ENCODE results near the gene CASKIN2. TPM values are rescaled to one million over a fixed set of nuclear protein-coding genes. Genes with fewer than 3 reads are reported as not detected.

CASKIN2 gene
- total RNA-seq, 1 donor from 2014 or later, result 3.9 TPM

- H3K27me3 ChIP-seq (ENCODE audit: control insufficient read depth, insufficient read depth, low read length), result no peaks in the 10 kb centered on the region
- H3K4me3 ChIP-seq (ENCODE audit: low read depth, low read length), result no peak overlapping the region
- TF ChIP-seq CTCF (IDR thresholded peaks at IDR 0.05; ENCODE audit: insufficient read depth, low read length, severe bottlenecking), result no peak
- FAIRE-seq, result no peak
- peaks cover 3% of the 10 kb centered on the region for H3K36me3 ChIP-seq (ENCODE audit: control insufficient read depth, insufficient read depth, low read length)
- DNase-seq (ENCODE audit: low read depth), result no peak
Observed at GRCh38 chr17:75512926-75513640, 2.3 kb downstream of the CASKIN2 start.

- peak; percentile 86 for FAIRE-seq
- H3K36me3 ChIP-seq (ENCODE audit: control insufficient read depth, insufficient read depth, low read length), result peaks cover 4% of the 10 kb centered on the region
- no peak overlapping the region for H3K4me3 ChIP-seq (ENCODE audit: low read depth, low read length)
- H3K27me3 ChIP-seq (ENCODE audit: control insufficient read depth, insufficient read depth, low read length), result no peaks in the 10 kb centered on the region
- TF ChIP-seq CTCF (IDR thresholded peaks at IDR 0.05; ENCODE audit: insufficient read depth, low read length, severe bottlenecking), result no peak
- DNase-seq (ENCODE audit: low read depth), result no peak
Observed at GRCh38 chr17:75511610-75512575, 3.4 kb downstream of the CASKIN2 start.

GRCh38 chr17:75511270-75511609, 4.1 kb downstream of the CASKIN2 start:
- no peak for TF ChIP-seq CTCF (IDR thresholded peaks at IDR 0.05; ENCODE audit: insufficient read depth, low read length, severe bottlenecking)
- no peak overlapping the region for H3K4me3 ChIP-seq (ENCODE audit: low read depth, low read length)
- H3K27me3 ChIP-seq (ENCODE audit: control insufficient read depth, insufficient read depth, low read length), result no peaks in the 10 kb centered on the region
- peaks cover 8% of the 10 kb centered on the region for H3K36me3 ChIP-seq (ENCODE audit: control insufficient read depth, insufficient read depth, low read length)
- FAIRE-seq, result no peak
- no peak for DNase-seq (ENCODE audit: low read depth)

- Histone ChIP-seq H3K27me3 (ENCODE audit: control insufficient read depth, insufficient read depth, low read length) (no peaks in the 10 kb centered on the region), H3K36me3 (ENCODE audit: control insufficient read depth, insufficient read depth, low read length) (peaks cover 13% of the 10 kb centered on the region), H3K4me3 (ENCODE audit: low read depth, low read length) (no peak overlapping the region)
- FAIRE-seq (no peak), DNase-seq (ENCODE audit: low read depth) (no peak)
- no peak for TF ChIP-seq CTCF (IDR thresholded peaks at IDR 0.05; ENCODE audit: insufficient read depth, low read length, severe bottlenecking)
Observed at GRCh38 chr17:75509528-75510258, 5.6 kb downstream of the CASKIN2 start.

GRCh38 chr17:75508931-75509361, 6.4 kb downstream of the CASKIN2 start:
- no peak overlapping the region for H3K4me3 ChIP-seq (ENCODE audit: low read depth, low read length)
- FAIRE-seq, result no peak
- no peak for DNase-seq (ENCODE audit: low read depth)
- TF ChIP-seq CTCF (IDR thresholded peaks at IDR 0.05; ENCODE audit: insufficient read depth, low read length, severe bottlenecking), result no peak
- no peaks in the 10 kb centered on the region for H3K27me3 ChIP-seq (ENCODE audit: control insufficient read depth, insufficient read depth, low read length)
- peaks cover 13% of the 10 kb centered on the region for H3K36me3 ChIP-seq (ENCODE audit: control insufficient read depth, insufficient read depth, low read length)
